ENCODE results near the gene RBBP8NL. TPM values are rescaled to one million over a fixed set of nuclear protein-coding genes. Genes with fewer than 3 reads are reported as not detected.

Gene RBBP8NL
- total RNA-seq, 1 donor from 2014 or later = 0.40 TPM

GRCh38 chr20:62441987-62442539, 14.7 kb upstream of the RBBP8NL start:
- no peak for TF ChIP-seq CTCF (conservative IDR thresholded peaks at IDR 0.05; ENCODE audit: low read depth, low read length)
- no peak overlapping the region for H3K4me3 ChIP-seq (ENCODE audit: low read depth, low read length)
- DNase-seq (ENCODE audit: low read depth) = no peak

DNA sequence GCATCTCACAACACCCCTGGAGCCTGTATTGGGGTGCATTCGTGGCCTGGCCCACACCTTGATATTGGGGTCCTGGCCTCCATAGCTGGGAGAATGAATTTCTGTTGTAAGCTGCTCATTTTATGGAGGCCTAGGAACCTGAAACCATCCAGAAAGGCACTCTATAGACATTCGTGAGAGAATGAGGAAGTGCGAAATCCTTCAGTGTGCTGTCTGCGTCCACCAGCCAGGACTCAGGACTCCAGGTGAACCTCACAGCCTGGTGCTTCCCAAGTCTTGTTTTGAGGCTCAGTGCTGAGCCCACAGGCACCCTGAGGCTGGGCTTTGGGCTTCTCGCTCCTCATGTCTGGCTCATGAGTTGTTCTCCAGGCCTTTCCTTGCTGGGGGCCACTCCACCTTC, 11.9 kb upstream of the RBBP8NL start:
- TF ChIP-seq CTCF (conservative IDR thresholded peaks at IDR 0.05; ENCODE audit: low read depth, low read length) = no peak
- no peak for DNase-seq (ENCODE audit: low read depth)
- no peak overlapping the region for H3K4me3 ChIP-seq (ENCODE audit: low read depth, low read length)

- no peak for TF ChIP-seq CTCF (conservative IDR thresholded peaks at IDR 0.05; ENCODE audit: low read depth, low read length)
- DNase-seq (ENCODE audit: low read depth) = no peak
- no peak overlapping the region for H3K4me3 ChIP-seq (ENCODE audit: low read depth, low read length)
Observed at GRCh38 chr20:62437927-62438326, 10.6 kb upstream of the RBBP8NL start.

- no peak for DNase-seq (ENCODE audit: low read depth)
- H3K4me3 ChIP-seq (ENCODE audit: low read depth, low read length) = no peak overlapping the region
- TF ChIP-seq CTCF (conservative IDR thresholded peaks at IDR 0.05; ENCODE audit: low read depth, low read length) = no peak
Observed at GRCh38 chr20:62437496-62437895, 10.2 kb upstream of the RBBP8NL start.

- H3K4me3 ChIP-seq (ENCODE audit: low read depth, low read length) = no peak overlapping the region
- no peak for DNase-seq (ENCODE audit: low read depth)
- no peak for TF ChIP-seq CTCF (conservative IDR thresholded peaks at IDR 0.05; ENCODE audit: low read depth, low read length)
Observed at GRCh38 chr20:62436692-62437091, 9.4 kb upstream of the RBBP8NL start.

DNA sequence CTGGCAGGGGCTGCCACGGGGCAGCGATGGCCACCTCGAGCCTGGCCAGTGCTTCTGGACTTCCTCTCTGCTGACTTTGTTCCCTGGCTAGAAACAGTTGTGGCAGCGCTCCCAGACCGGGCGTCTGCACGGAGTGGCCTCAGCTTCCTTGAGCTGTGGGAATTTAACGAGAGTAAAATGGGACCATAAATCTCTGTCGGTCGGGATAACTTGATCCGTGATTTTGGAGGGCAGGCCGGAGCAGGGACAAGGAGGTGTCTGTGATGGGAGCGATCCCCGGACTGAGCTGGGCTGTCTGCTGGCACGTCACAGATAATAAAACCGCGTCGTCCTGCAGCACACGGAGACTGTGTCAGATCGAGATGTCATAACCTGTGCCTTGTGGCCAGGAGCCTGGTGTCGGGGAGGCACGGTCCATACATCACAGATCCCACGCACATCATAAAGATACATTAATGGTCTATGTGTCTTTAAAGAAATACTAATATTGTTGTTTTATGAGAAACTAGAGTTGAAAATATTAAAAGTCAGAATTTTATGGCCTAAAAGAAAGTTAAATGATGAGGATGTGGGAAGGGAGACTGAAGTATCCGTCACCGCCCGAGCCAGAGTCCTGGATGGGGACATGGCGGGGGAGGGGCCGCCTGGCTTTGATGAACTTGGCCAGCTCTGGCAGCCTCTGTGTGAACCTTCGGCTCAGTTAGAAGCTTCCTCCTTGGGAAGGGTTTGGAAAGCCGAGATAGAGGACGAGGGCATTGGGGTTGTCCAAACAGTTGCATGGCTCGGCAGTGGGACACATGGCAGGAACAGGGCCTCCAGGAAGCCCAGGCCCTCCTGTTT, 6.5 kb upstream of the RBBP8NL start:
- H3K4me3 ChIP-seq (ENCODE audit: low read depth, low read length) = no peak overlapping the region
- no peak for DNase-seq (ENCODE audit: low read depth)
- TF ChIP-seq CTCF (conservative IDR thresholded peaks at IDR 0.05; ENCODE audit: low read depth, low read length) = no peak

All from epithelial cell of proximal tubule (primary cell).